ENCODE results near the gene OR4E1. TPM values are rescaled to one million over a fixed set of nuclear protein-coding genes. Genes with fewer than 3 reads are reported as not detected.

The OR4E1 gene
- total and polyA plus RNA-seq, 8 donors: 0.05 to 0.08 (median 0.06) TPM; not detected in 3

- no peaks in the 10 kb centered on the region for H3K4me1 ChIP-seq
- H3K27ac ChIP-seq: no peak within 1 kb of the TSS
- no peak for ATAC-seq
- H3K27me3 ChIP-seq: no peaks in the 10 kb centered on the region
- no peak for DNase-seq
- no peaks in the 10 kb centered on the region for H3K9me3 ChIP-seq
- TF ChIP-seq CTCF (IDR thresholded peaks at IDR 0.05): no peak
- intact Hi-C loops (cut with DNase I): no loop called here
- no peak within 1 kb of the TSS for H3K4me3 ChIP-seq
- no peaks in the 10 kb centered on the region for H3K36me3 ChIP-seq
Observed at GRCh38 chr14:21653331-21653885, 20.2 kb downstream of the OR4E1 start, which contains the start of gene OR4E2. TSS of gene OR4E2 (plus strand) at chr14:21653835. CDS start at chr14:21665083, 11,248 bp downstream.

DNA sequence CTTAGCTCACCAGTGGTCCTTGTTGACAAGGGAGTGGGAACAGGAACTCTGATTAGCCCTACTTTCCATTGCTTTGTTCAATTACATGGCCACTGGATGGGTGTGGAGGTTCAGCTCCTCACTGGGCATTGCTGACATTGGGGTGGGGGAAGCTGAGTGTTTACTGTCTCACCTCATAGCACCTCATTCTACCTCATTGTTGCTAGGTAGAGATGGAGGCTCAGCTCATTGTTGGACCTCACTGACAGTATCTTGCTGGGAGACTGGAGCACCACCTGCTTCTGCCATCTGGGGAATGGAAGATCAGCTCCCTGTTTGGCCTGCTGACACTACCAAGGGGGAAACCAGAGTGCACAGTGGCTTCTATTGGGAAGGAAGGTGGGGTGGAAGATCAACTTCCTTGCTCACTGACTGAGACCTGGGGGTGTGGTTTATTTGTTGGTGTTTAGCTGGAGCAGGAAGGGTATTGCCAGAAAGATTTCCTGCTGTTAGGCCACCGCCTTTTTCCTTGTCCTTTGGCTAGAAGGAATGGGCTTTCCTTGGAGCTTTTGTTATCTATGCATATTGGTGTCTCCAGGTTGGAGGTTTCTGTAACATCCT, 21.3 kb downstream of the OR4E1 start:
- Histone ChIP-seq H3K27ac (no peak overlapping the region), H3K27me3 (no peaks in the 10 kb centered on the region)
- no peak for TF ChIP-seq CTCF (IDR thresholded peaks at IDR 0.05)

GRCh38 chr14:21647380-21647779, 26.2 kb downstream of the OR4E1 start:
- no peak for ATAC-seq
- DNase-seq: no peak
- no peaks in the 10 kb centered on the region for H3K36me3 ChIP-seq
- no peak for TF ChIP-seq CTCF (IDR thresholded peaks at IDR 0.05)
- H3K27ac ChIP-seq: no peak overlapping the region
- H3K4me1 ChIP-seq: no peaks in the 10 kb centered on the region
- H3K4me3 ChIP-seq: no peak overlapping the region
- H3K9me3 ChIP-seq: no peaks in the 10 kb centered on the region
- no peaks in the 10 kb centered on the region for H3K27me3 ChIP-seq
- intact Hi-C loops (cut with DNase I): no loop called here

More for the DNA sequence above, 21.3 kb downstream of the OR4E1 start:
- H3K9me3 ChIP-seq: no peaks in the 10 kb centered on the region
- no peak overlapping the region for H3K4me3 ChIP-seq
- no peak for ATAC-seq
- DNase-seq: no peak
- H3K4me1 ChIP-seq: no peaks in the 10 kb centered on the region
- no peaks in the 10 kb centered on the region for H3K36me3 ChIP-seq
- intact Hi-C loops (cut with DNase I): no loop called here

DNA sequence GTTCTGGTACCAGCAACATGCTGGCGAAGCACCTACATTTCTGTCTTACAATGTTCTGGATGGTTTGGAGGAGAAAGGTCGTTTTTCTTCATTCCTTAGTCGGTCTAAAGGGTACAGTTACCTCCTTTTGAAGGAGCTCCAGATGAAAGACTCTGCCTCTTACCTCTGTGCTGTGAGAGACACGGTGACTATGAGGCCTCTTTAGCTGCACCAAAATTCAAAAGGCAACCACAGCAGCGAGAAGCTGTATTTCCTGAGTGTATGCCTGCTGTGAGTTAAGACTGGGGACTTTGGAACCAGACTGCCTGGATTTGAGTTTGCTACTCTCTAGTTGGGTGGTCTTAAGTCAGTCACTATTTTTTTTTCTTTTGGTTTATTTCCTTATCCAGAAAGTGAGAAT, 30.2 kb downstream of the OR4E1 start:
- no peaks in the 10 kb centered on the region for H3K4me1 ChIP-seq
- ATAC-seq (no peak), DNase-seq (no peak)
- H3K9me3 ChIP-seq: no peaks in the 10 kb centered on the region
- no peak overlapping the region for H3K4me3 ChIP-seq
- no peaks in the 10 kb centered on the region for H3K36me3 ChIP-seq
- no peak overlapping the region for H3K27ac ChIP-seq
- intact Hi-C loops (cut with DNase I): no loop called here
- H3K27me3 ChIP-seq: no peaks in the 10 kb centered on the region
- no peak for TF ChIP-seq CTCF (IDR thresholded peaks at IDR 0.05)

GRCh38 chr14:21642683-21643082, 30.9 kb downstream of the OR4E1 start:
- Histone ChIP-seq H3K9me3 (no peaks in the 10 kb centered on the region), H3K27ac (no peak overlapping the region), H3K4me3 (no peak overlapping the region), H3K4me1 (no peaks in the 10 kb centered on the region), H3K36me3 (no peaks in the 10 kb centered on the region), H3K27me3 (no peaks in the 10 kb centered on the region)
- DNase-seq (no peak), ATAC-seq (no peak)
- no peak for TF ChIP-seq CTCF (IDR thresholded peaks at IDR 0.05)
- intact Hi-C loops (cut with DNase I): no loop called here
